Measurements from ENCODE around the gene ATP11A.

- TF ChIP-seq EZH2 (IDR thresholded peaks at IDR 0.05; ENCODE audit: insufficient read depth, poor library complexity, severe bottlenecking) = no peak
- TF ChIP-seq EZH2phosphoT487 (IDR thresholded peaks at IDR 0.05; ENCODE audit: insufficient read depth, low read depth) = no peak
These were observed 149.7 kb downstream of the ATP11A start for GRCh38 chr13:112839356-112840105.
